Measurements from ENCODE around the gene CCNJL.
A peak's percentile ranks its signal among the peaks of the same experiment; 100 is the strongest.

The CCNJL gene

DNA sequence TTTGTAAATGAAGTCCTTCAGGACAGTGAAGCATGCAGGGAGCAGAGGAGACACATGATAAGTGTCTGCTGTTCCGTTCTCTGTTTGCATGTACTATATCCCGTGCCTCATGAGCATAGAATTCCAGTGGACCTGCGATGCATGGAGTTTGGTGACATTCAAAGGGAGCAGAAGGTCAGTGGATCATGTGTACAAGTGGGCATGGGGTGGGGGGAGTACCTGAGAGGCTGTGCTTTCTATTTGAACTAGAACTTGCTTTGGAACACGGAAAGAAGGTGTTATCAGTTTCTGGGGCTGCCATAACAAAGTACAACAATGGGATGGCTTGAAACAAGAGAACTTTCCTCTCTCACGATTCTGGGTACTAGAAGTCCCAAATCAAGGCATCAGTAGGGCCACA lies 5.1 kb upstream of the CCNJL start:
- TF ChIP-seq, protein P1, sequence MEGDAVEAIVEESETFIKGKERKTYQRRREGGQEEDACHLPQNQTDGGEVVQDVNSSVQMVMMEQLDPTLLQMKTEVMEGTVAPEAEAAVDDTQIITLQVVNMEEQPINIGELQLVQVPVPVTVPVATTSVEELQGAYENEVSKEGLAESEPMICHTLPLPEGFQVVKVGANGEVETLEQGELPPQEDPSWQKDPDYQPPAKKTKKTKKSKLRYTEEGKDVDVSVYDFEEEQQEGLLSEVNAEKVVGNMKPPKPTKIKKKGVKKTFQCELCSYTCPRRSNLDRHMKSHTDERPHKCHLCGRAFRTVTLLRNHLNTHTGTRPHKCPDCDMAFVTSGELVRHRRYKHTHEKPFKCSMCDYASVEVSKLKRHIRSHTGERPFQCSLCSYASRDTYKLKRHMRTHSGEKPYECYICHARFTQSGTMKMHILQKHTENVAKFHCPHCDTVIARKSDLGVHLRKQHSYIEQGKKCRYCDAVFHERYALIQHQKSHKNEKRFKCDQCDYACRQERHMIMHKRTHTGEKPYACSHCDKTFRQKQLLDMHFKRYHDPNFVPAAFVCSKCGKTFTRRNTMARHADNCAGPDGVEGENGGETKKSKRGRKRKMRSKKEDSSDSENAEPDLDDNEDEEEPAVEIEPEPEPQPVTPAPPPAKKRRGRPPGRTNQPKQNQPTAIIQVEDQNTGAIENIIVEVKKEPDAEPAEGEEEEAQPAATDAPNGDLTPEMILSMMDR (IDR thresholded peaks at IDR 0.05): no peak
- Histone ChIP-seq H3K4me1 (peaks cover 0 to 6% (median 4%) of the 10 kb centered on the region in 4 donors), H3K27me3 (peaks cover 0 to 21% of the 10 kb centered on the region in 2 donors), H3K36me3 (no peaks in the 10 kb centered on the region), H3K4me3 (no peak overlapping the region), H3K9me3 (no peaks in the 10 kb centered on the region), H3K27ac (no peak overlapping the region)
- intact Hi-C loops (cut with DNase I; ENCODE audit: low total_unique reads): no loop called here
- no peak for DNase-seq

DNA sequence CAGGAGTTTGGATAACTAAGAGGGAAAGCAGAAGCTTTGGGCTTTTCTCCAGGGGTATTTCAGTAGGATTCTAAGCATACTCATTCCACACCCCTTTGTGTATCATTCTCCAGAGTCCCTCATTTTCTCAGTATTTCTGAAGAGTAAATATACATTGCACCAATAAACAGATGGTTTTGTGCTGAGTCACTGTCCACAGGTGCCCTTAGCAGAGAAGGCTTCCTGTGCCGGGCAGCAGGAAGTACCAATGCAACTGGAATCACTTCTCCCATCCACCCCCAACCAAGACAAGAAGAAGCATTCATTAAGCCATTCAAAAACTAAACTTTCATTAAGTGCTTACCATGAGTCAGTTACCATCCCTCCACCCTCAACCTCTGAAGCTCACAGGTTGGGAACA lies 3.6 kb upstream of the CCNJL start:
- DNase-seq: no peak
- TF ChIP-seq, protein P1 (IDR thresholded peaks at IDR 0.05): no peak
- Histone ChIP-seq H3K27ac (no peak overlapping the region), H3K9me3 (no peaks in the 10 kb centered on the region), H3K4me3 (no peak overlapping the region), H3K4me1 (peaks cover 0 to 17% (median 14%) of the 10 kb centered on the region in 4 donors), H3K36me3 (no peaks in the 10 kb centered on the region), H3K27me3 (peaks cover 0 to 23% of the 10 kb centered on the region in 2 donors)
- intact Hi-C loops (cut with DNase I; ENCODE audit: low total_unique reads): no loop called here

DNA sequence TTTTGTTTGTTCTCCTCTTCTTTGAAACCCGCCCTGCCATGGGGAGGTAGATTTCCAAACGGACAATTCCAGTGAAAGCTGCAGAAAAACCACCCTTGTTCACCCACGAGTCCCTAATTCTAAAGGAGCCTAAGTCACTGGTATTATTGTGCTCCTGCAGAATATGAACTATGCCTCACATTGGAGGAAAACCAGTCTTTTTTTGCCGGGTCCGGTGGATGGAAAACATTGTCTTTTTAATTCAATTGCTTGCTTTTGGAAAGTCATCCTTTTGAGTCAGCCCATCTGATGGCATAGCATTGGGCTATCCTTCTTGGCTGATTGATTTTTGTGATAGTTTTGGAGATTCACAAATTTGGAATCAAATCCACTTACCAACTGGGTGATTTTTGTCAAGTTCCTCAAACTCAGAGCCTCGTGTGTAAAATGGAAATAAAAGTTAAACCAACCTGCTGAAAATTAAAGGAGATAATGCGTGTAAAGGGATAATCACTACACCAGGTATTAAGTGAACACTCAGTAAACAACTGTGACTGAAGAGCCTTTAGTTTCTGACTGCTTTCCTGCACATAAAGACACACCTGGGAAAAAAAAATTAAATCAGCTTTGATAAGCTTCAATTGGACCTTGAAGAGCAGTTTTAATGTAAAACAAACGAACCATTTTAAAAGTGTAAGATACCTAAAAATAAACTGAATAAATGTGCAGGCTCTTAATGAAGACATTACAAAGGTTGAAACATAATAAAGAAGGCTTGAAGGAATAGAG lies 780 bp upstream of the CCNJL start:
- H3K9me3 ChIP-seq: no peaks in the 10 kb centered on the region
- no peak overlapping the region for H3K27ac ChIP-seq
- TF ChIP-seq, protein P1 (IDR thresholded peaks at IDR 0.05): no peak
- no peaks in the 10 kb centered on the region for H3K36me3 ChIP-seq
- H3K27me3 ChIP-seq: peaks cover 0 to 23% of the 10 kb centered on the region in 2 donors
- intact Hi-C loops (cut with DNase I; ENCODE audit: low total_unique reads): no loop called here
- peaks cover 0 to 17% (median 14%) of the 10 kb centered on the region in 4 donors for H3K4me1 ChIP-seq
- no peak for DNase-seq
- peak overlapping the region; percentile 49 to 64 for H3K4me3 ChIP-seq

DNA sequence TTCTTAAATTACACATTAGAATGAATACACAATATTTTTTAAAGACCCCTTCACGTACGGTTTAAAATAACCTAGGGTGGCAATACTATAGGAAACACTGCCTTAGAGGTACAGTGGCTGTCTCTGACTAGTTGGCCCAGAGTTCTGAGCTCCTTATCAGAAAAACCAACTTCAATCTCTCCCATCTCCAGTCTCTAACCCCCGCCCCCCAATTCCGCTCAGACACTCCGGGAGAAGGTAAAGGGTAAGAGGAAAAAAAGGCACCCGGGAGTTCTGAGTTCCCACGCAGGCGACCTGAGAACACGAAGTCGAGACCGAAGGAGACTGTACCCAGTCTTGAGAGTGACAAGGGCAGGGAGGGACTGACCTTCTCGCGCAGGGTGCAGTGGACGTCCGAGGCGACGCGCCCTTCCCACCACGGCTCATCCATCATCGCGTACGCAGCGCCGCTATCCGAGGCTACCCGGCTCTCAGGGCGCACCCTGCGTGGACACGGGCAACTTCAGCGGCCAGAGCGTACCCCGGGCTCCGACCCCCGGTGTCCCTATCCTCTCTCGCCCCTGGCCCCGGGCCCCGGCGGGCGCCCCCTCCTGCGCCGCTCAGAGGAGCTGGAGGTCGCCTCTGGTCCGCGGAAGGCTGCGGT lies 752 bp downstream of the CCNJL start:
- Histone ChIP-seq H3K4me3 (peak overlapping the region; percentile 49 to 64), H3K9me3 (no peaks in the 10 kb centered on the region), H3K27ac (no peak overlapping the region), H3K27me3 (peaks cover 0 to 23% of the 10 kb centered on the region in 2 donors), H3K4me1 (peaks cover 0 to 17% (median 14%) of the 10 kb centered on the region in 4 donors), H3K36me3 (no peaks in the 10 kb centered on the region)
- intact Hi-C loops (cut with DNase I; ENCODE audit: low total_unique reads): no loop called here
- DNase-seq: peak in 1 of 2 donors; percentile 24
- TF ChIP-seq, protein P1 (IDR thresholded peaks at IDR 0.05): no peak

DNA sequence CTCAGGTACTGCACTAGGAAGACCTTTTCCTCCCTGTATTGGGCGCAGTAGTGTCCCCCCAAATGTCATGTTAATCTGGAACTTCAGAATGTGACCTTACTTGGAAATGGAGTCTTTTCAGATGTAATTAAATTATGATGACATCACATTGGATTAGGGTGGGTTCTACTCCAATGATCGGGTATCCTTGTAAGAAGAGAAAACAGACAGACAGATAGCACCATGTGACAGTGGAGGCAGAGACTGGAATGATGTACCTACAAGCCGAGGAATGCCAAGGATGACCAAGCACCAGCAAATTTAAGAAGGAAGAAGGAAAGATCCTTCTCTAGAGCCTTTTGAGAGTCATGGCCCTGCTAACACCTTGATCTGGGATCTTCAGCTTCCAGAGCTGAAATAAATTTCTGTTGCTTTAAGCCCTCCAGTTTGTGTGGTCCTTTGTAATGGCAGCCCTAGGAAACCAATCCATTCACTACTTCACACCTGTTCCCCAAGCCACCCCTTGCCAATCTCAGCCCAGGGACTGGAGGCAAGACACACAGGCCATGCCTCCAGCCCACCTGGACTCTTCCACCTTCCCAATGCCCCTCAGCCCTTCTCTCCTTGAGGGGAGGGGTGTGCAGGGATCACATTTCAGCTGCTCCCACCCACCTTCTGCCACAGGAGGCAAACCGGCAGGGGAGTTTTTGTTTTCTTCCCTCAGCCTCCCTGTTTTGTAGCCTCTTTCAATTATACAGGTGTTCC lies 1.6 kb downstream of the CCNJL start:
- H3K27me3 ChIP-seq: peaks cover 0 to 23% of the 10 kb centered on the region in 2 donors
- peaks cover 0 to 17% (median 14%) of the 10 kb centered on the region in 4 donors for H3K4me1 ChIP-seq
- H3K9me3 ChIP-seq: no peaks in the 10 kb centered on the region
- intact Hi-C loops (cut with DNase I; ENCODE audit: low total_unique reads): no loop called here
- H3K36me3 ChIP-seq: no peaks in the 10 kb centered on the region
- no peak overlapping the region for H3K27ac ChIP-seq
- no peak overlapping the region for H3K4me3 ChIP-seq
- no peak for DNase-seq
- TF ChIP-seq, protein P1 (IDR thresholded peaks at IDR 0.05): no peak

All from tibial artery (tissue), 4 donors.